Testis (tissue), 2 donors: ENCODE measurements around the gene RPS6KA6.

Experiments
- CTCF ChIP-seq, 3 experiments: fragments of 450-650 bp in 2 of 3; fragments of 200-600 bp in 1 of 3; sonication (generic) in 1 of 3; IDR thresholded peaks; one replicate each; pipeline ENCODE4 v1.5.1; 2016 to 2019; ENCODE audit warnings: antibody characterized with exemption in 3 of 3, mild to moderate bottlenecking in 2 of 3, moderate library complexity in 1 of 3
- POLR2A ChIP-seq: fragments of 450-650 bp; IDR thresholded peaks from one replicate; pipeline ENCODE4 v1.6.1; 2017; ENCODE audit warnings: antibody characterized with exemption, mild to moderate bottlenecking, moderate library complexity

- no peak for TF ChIP-seq POLR2A
- TF ChIP-seq CTCF (IDR thresholded peaks at IDR 0.05) = no peak
Observed at GRCh38 chrX:84175958-84176357, 12.0 kb downstream of the RPS6KA6 start.
